HG02938 (cell line): ENCODE results near the gene CASP8AP2.
"Not testable (repeated sequence)": the region's sequence is repeated elsewhere in the genome, so short reads cannot be mapped to it uniquely, and the experiment has no call there.

Source experiments
- ATAC-seq: cut with Tn5 transposase; IDR thresholded peaks from one replicate; pipeline ENCODE4 v1.9.1; 2021; ENCODE audit warnings: mild to moderate bottlenecking, moderate library complexity; ENCODE audit not compliant: unreplicated experiment

The CASP8AP2 gene

DNA sequence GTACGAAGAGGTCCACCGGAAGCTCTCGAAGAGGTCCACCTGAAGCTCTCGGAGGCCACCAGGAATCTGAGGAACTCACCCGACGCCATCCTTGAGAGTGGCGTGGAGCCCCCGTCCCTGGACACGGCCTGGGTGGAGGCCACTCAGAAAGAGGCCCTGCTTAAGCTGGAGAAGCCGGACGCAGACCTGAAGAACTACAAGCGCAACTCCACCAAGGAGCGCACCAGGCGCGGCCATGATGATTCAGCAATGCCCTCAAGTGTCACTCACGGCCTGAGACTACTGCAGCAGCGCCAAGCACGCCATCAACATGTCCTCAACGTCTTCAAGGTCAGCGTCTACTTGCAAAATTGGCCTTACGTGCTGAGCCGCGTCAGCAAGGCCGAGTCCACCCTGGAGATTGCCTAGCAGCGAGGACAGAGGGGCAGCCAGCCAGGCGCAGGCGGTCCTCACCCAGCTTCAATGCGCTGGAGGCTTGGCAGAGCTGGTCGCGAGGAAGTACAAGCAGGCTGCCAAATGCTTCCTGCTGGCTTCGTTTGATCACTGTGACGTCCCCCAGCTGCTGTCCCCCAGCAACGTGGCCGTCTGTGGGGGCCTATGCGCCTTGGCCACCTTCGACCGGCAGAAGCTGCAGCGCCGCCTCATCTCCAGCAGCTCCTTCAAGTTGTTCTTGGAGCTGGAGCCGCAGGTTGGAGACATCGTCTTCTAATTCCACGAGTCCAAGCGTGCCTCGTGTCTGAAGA lies 56.9 kb downstream of the CASP8AP2 start:
- ATAC-seq, result no peak

DNA sequence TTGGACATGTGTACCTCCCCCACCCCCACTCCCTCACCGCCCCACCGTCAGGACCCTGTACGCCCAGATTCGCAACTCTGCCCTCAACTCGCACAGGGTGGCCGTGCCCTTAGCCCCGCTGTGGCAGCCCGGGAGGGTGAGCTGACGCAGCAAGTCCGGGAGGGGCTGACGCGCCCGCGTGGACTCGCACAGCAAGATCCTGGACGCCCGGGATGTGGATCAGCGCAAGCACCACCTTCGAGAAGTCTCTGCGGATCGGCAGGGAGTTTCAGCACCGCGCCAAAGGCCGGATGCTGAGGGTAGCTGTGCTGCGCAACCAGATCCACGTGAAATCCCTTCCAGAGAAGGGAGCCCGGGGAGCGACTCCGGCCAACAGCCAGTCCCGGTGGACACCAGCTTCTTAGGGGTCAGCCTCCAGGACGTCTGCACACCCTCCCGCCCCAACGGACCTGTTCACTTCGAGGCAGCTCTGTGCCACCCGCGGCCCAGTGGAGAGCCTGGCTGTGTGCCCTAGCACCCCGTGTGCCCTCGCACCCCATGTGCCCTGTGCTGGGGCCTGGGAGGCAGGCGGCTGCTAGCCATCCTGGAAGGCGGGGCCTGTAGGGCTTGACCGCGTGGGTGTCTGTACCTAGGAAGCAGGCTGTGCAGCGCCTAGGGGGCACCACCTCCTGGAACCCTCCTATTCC lies 57.9 kb downstream of the CASP8AP2 start:
- no peak for ATAC-seq

DNA sequence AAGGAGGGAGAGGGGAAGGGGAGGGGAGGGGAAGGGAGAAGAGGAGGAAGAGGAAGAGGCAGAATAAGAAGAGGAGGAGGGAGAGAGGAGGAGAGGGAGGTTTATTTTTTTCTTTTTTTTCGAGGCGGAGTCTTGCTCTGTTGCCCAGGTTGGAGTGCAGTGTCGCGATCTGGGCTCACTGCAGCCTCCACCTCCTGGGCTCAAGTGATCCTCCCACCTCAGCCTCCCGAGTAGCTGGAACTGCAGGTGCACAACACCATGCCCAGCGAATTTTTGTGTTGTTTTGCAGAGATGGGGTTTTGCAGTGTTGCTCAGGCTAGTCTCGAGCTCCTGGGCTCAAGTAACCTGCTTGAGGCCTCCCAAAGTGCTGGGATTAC lies 58.4 kb downstream of the CASP8AP2 start:
- ATAC-seq, result no peak

DNA sequence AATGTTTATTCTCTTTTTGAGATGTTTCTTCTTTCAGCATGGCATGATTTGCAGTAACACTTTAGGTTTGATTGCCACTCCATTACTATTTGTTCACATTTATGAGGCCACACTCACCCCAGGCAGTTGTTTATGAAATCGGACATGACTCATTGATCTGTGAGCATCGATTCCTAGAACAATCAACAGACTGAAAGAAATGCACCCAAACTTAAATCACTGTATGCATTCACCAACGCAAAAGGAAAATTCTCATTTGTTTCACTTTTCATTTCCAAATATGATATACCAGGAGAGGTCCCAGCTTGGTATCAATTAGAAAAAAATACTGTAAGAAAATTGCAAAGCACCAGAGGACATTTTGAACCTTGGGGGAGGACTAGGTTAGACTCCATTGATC lies 59.2 kb downstream of the CASP8AP2 start:
- no peak for ATAC-seq

DNA sequence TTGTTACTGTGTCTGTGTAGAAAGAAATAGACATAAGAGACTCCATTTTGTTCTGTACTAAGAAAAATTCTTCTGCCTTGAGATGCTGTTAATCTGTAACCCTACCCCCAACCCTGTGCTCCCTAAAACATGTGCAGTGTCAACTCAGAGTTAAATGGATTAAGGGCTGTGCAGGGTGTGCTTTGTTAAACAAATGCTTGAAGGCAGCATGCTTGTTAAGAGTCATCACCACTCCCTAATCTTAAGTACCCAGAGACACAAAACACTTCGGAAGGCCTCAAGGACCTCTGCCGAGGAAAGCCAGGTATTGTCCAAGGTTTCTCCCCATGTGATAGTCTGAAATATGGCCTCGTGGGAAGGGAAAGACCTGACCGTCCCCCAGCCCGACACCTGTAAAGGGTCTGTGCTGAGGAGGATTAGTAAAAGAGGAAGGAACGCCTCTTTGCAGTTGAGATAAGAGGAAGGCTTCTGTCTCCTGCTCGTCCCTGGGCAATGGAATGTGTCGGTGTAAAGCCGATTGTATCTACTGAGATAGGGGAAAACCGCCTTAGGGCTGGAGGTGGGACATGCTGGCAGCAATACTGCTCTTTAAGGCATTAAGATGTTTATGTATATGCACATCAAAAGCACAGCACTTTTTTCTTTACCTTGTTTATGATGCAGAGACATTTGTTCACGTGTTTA lies 61.3 kb downstream of the CASP8AP2 start:
- ATAC-seq, result not testable (repeated sequence)

DNA sequence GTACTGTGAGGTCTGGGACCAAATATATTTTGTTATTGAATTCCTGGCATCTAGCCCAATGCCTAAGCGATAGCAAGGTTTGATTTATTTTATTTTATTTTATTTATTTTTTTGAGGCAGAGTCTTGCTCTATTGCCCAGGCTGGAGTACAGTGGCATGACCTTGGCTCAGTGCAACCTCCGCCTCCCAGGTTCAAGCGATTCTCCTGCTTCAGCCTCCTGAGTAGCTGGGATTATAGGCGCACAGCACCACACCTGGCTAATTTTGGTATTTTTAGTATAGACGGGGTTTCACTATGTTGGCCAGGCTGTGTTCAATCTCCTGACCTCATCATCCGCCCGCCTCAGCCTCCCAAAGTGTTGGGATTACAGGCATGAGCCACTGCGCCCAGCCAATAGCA lies 62.9 kb downstream of the CASP8AP2 start:
- not testable (repeated sequence) for ATAC-seq

DNA sequence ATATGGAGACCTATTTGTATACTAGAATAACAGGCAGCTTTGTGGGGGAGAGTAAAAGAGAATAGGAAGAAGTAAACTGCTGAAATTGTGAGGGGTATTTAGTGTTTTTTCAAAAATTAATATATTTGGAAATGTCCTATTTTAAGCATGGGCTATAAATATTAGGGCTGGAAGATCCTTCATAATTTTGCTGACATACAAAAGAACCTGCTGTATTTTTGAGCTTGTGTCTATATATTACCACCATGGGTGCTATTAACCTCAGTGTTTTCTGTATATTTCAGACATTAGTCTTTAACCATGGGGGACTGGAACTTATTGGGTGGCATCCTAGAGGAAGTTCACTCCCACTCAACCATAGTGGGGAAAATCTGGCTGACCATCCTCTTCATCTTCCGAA lies 64.5 kb downstream of the CASP8AP2 start, which contains the start of gene GJA10:
Gene GJA10 (plus strand): TSS at position 301 of the 400 bp plus-strand sequence. CDS start 0 bp downstream, at position 301.
- ATAC-seq, result no peak

DNA sequence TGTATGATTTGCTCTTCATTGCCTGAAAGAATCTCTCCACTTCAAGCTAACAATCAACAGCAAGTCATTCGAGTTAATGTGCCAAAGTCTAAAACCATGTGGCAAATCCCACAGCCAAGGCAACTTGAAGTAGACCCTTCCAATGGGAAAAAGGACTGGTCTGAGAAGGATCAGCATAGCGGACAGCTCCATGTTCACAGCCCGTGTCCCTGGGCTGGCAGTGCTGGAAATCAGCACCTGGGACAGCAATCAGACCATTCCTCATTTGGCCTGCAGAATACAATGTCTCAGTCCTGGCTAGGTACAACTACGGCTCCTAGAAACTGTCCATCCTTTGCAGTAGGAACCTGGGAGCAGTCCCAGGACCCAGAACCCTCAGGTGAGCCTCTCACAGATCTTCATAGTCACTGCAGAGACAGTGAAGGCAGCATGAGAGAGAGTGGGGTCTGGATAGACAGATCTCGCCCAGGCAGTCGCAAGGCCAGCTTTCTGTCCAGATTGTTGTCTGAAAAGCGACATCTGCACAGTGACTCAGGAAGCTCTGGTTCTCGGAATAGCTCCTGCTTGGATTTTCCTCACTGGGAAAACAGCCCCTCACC lies 65.7 kb downstream of the CASP8AP2 start:
- no peak for ATAC-seq

DNA sequence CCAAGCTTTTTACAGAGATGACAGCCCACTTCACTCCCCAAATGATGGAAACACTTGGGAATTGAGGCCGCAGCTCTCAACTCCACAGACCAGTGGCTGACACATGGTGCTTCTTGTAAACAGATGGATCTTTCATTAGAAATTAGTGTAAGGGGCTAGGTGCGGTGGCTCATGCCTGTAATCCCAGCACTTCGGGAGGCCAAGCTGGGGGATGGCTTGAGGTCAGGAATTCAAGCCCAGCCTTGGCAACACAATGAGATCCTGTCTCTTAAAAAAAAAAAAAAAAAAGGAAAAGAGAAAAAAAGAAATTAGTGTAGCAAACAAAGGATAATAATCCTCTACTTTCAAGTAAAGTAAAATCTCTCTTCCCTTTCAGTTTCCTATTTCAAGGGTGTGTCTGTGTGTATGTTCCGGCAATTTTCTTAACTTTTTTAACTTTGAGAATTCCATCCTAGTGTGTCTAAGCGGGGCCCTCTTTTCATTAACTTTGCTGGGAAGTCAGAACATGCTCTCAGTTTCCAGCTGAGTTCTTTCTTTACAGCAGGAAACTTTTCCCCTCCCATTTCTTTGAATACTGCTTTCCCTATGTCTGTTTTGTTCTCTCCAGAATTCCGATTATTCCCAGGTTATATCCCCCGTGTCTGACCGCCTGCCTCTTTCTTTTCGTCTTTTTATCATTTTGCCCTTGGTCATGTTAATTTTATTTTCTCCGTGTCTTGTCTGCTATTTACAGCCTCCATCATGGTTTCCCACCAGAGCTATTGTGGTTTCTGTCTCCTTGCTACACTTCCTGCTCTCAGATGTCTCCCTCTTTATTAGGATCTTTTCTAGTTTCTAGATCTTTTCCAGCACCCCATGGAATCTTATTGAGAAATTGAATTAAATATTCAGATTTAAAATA lies 80.6 kb downstream of the CASP8AP2 start:
- ATAC-seq, result not testable (repeated sequence)

DNA sequence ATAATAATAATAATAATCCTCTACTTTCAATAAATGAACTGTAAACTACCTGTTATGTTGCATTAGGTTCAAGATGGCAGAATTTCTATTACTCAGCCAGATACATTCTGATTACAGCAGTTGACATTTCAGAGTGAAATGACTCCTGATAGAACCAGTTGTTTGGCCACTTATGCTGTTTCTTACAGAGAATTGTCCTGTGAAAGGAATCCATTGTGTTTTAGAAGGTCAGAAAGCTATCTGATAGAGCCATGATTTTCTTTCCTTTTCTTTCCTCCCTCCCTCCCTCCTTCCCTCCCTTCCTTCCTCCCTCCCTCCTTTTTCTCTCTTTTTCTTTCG lies 81.2 kb downstream of the CASP8AP2 start:
- ATAC-seq, result no peak

DNA sequence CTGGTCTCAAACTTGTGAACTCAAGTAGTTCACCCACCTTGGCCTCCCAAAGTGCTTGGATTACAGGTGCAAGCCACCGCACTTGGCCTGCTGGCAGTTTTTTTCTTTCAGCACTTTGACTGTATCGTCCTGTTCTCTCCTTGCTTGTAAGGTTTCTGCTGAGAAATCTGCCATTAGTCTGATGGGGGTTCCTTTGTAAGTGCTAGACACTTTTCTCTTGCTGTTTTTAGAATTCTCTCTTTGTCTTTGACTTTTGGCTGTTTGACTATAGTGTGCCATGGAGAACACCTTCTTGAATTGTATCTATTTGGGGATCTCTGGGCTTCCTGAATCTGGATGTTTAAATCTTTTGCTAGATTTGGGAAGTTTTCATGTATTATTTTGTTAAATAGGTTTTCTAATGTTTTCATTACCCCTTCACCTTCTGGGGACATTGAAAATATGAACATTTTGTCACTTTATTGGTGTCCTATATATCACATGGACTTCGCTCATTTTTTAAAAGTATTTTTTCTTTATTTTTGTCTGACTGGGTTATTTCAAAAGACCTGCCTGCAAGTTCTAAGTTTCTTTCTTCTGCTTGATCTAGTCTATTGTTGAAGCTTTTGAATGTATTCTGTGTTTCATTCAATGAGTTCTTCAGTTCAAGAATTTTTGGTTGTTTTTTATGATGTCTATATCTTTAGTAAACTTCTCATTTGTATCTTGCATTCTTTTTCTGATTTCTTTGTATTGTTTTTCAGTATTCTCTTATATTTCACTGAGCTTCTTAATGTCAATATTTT lies 86.6 kb downstream of the CASP8AP2 start:
- no peak for ATAC-seq

DNA sequence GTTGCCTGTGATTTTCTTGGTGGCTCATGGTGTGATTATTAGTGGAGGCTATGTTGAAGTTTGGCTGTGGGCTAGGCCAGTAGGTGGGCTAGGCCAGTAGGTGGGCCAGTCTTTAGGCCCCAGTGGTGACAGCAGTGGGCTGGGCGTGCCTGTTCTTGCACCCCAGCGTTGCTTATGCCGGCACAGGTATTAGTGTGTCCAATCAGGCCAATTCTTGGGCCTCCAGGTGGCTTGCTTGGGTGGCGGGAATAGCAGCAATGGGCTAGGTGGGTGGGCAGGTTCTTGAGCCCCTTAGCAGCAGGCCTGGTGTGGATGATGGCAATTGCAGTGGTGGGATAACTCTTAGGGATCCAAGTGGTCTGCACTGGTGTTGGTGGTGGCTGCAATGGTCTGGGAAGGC lies 87.5 kb downstream of the CASP8AP2 start:
- ATAC-seq, result no peak

DNA sequence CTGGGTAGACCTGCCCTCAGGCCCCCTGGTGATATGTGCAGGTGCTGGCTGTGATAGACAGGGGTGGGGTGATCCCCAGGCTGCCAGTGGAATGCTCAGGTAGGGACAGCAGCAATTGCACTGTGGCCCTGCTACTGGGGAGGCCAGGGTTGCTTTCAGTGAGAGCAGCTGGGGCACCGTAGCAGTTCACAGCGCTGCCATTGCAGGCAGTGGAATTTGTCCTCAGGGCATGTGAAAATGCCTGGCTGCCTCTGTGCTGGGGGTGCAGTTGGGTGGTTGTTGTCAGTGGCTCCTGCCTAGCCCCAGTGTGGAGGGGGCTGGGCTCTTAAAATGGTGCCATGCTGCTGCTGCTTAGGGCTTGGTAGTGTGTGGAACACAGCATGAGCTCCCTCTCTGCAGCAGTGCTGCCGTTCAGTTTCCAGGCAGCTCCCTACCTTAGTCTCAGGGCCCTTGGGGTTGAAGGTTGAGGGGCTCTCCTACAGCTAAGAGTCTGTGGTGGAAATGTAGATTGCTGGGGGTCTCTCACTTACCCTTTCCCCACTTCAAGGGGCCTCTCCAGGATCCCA lies 88.2 kb downstream of the CASP8AP2 start:
- no peak for ATAC-seq
